CD4-positive, alpha-beta T cell treated with Interleukin-17A for 4 hours (primary cell): ENCODE measurements around the gene BEX3.
"Not testable (repeated sequence)": the region's sequence is repeated elsewhere in the genome, so short reads cannot be mapped to it uniquely, and the experiment has no call there.

ENCODE experiments used
- DNase-seq: peaks from one replicate; pipeline ENCODE4 v3.0.0-alpha.2; 2020; ENCODE audit warnings: mixed read lengths

Gene BEX3

DNA sequence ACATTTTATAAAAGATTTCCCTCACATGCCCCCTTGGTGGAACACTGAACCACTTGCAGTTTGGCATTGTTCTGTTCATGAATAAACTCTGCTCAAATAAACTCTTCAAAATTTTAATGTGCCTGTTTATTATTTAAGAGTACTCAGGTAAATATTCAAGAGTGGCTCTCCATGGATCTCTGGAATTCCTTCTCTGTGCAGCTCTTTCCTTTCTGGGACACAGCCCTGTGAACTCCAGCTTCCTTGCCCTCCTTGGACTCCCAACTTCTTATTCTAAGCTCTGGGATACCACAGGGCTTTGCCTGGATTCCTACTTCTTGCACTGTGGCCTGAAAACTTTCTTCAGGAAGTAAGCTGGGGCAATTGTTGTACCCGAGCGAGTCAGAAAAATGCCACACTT is 8.3 kb downstream of the BEX3 start:
- DNase-seq = no peak

DNA sequence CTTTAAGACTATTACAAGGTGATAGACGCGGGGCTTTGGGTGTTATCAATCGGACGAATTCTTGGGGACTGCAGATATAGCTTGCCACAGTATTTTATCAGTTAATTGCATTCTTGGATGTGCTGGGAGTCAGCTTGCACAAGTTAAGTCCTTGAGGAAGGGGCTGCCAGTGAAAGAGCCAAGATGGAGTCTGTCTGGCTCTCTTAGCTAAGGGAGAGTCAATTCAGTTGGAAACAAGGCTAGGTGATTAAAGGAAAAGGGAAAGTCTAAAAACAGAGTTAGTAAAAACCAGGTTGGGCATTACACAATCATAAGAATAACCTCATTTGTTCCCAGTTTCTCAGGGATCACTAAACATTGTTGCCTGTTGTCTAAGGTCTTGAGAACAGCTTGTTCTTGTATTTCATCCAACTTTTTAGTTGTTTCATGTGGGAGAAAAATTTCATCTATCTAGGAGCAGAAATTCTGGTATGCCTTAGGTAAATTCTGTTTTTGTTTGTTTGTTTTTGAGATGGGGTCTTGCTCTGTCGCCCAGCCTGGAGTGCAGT is 9.0 kb downstream of the BEX3 start:
- DNase-seq = not testable (repeated sequence)

DNA sequence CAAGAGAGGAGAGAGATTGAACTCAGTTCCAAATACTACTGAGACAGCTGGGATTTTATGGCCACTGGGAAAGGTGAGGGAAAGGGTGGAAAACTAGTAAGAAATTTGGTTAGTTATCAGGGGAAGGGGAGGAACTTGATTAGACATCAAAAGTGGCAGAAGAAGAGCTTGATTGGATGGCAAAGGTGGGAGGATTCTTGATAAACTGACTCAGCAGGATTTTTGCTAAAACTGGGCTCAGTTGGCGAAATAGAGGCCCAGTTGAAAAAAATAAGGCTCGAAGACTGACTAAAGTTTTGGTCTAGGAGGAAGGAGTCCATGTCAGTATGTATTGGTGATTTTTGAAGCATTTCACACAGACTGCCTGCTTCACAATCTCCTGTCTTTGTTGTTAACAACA is 10.0 kb downstream of the BEX3 start:
- no peak for DNase-seq

DNA sequence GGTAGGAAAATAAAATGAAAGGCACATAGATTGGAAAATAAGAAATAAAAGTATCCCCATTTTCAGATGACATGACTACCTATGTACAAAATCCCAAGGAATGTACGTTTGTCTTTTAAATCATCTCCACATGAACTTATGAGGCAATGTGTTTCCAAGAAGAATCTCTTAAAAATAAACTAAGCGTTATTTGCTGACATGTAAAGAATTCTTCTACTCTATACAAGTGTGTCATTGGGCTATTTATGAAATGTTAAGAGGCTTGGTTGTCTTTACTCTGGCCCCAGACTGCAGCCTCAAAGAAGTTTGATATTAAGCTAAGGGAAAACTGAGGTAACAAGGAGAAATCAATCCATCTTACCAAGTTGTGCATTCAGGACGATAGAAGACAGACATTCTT is 17.1 kb downstream of the BEX3 start:
- DNase-seq = no peak

DNA sequence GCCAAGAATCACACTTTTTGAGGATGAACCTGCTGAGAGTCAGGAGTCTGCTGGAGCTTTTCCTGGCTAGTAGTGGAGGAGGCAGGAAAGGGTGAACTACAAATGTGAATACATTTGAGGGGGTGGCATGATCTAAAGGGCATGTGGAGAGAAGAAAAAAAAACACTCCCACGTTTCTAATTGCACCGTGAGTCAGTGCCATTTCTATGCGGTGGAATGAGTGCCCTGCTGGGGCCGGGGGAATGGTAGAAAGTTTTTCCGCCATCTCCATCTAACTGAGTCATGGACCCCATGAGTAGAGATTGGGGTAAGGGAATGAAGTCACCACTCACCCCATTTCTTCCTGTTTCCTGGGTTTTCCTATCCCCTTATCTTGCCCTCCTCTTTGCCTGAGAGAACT is 19.8 kb downstream of the BEX3 start:
- DNase-seq = no peak

DNA sequence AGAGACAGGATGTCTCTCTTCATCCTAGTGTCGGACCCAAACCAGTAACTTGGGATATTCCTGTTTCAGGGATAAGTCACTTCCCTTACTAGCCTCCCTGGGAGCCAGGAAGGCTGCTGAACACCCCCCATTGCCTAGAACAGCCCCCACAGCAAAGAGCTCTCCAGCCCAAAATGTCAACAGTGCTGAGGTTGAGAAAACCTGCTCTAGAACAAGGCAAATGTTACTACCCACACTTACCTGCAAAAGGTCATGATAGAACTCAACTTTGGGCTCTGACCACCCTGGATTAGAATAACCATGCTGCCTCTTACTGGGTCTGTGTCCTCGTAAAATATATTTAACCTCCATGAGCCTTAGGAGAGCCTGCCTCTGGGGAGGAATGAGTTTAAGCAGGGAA is 20.3 kb downstream of the BEX3 start:
- no peak for DNase-seq

DNA sequence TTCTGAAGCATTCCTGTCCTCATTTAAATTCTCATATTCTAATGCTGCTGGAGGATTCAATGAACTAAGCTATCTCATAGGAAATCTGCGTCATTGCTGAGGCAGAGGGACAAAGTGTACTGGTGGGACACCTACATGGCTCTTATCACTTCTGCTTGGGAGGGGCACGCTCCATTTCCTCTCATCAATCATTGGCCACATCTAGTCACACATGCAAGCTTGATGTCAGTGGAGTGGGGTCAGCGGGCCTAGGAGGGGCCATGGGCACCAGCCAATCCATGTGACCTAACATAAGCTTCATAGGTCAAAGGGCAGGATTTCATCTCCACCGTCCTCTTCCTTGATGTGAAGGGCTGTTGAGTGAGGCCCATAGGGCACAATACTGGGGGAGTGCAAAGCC is 21.4 kb downstream of the BEX3 start:
- no peak for DNase-seq

DNA sequence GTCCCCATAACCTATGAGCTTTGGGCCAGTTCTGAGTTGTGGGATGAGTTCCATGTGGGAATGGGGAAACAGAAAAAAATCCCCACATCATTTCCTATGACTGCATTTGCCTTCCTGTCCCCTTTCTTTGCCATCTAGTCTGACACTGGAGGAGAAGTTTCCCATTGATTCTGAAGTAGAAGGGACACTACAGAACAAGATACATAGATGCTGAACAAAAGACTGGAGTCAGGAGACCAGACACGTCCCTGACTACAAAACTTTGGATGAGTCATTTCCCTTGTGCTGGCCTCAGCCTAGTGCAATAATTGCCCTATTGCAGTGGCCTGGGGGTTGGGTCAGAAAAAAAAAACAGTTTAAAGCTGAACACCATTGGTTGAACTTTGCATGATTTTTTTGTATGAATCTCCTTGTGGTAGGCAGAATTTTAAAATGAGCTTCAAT is 22.1 kb downstream of the BEX3 start:
- DNase-seq = no peak

DNA sequence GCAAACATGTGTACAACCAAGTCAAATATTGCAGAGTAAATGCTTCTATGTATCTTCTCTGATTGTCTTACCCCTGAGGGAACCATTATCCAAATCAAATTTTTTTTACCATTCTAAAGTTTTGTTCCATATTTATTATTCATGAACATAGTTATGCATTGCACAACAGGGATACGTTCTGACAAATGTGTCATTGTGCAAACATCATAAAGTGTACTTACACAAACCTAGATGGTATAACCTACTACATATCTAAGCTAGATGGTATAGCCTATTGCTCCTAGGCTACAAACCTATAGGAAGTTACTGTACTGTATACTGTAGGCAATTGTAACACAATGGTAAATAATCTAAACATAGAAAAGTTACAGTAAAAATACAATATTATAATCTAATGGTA is 23.4 kb downstream of the BEX3 start:
- no peak for DNase-seq

DNA sequence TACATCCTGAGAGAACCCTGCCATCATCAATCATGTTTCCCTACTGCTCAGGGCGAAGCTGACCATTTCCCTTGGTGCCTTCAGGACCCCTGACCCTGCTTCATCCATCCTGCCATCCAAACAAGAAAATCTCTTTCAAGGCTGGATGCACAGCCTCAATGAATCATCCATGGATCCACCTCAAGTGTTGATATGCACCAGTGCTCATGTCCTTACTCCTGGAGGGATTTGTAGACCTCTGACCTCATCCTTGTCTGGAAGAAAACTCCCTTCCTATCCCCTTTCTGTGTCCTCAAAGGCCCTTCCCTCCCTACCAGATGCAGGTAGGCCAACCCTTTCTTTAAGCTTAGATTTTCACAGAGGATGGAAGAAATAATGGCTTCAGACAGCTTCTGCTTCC is 24.6 kb downstream of the BEX3 start:
- DNase-seq = no peak

DNA sequence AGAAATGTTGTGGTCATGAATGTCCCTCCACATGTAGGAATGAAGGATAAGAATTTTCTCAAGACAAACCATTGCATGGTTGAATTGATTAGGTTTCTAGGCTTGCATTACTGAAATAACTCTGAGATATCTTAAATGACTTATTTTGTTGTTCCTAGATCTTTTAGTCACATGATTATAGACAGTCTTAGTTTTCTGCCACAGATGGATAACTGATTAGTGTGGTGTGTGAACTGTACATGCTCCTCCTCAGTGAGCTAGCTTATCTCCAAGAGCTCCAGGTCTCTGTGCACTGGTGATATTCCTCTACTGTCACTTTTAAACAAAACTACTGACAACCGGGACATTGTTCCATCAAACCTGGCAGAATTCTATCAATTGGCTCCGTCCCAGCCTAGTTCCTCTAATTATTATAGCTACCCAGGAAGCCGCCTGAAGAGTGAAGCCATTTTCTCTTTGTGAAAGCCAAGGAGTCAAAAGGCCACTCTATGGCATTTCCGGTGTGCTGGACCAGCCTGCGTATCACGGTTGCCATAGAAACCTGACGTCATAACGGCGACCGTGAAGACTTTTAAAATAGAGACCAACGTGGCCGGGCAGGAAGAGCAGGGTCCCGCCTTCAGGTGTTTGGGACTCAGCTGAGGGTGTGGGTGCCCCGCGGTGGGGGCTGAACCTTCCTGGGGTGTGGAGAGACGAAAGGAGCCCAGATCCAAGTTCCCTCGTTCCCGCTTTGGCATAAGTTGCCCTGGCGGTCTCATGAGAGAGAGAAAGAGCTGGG is 28.1 kb downstream of the BEX3 start:
- DNase-seq = peak; percentile 30

DNA sequence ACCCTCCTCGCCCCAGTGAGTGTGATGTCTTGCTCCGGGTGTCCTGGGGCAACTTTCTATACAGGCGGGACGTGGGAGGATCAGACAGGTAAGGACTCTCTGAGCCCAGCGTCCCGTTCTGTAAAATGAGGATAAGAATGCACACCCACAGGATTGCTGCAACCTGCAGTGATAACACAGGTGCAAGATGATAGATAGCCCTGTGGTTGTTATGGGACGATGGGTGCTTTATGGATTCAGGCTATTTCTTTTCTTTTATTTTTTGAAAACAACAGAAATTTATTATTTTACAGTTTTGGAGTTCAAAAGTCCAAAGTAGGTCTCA is 28.6 kb downstream of the BEX3 start:
- no peak for DNase-seq

DNA sequence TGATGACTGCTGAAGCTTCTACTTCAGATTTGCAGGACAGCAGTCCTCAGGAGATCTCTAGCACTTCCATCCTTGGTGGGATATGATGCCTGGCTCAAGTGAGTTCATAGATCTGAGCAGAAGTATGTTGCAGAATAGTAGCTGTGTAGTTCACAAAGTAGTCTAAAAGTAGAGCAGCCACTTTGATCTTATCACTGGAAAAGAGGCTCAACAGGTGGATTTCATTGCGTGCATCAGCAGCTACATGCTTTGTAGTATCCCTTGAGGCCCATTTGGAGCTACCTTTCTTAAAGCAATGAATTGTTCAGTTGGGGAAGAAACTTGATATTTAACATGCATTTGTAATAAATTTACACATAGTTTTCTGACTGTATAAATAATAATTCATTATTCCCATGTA is 29.9 kb downstream of the BEX3 start:
- DNase-seq = no peak

DNA sequence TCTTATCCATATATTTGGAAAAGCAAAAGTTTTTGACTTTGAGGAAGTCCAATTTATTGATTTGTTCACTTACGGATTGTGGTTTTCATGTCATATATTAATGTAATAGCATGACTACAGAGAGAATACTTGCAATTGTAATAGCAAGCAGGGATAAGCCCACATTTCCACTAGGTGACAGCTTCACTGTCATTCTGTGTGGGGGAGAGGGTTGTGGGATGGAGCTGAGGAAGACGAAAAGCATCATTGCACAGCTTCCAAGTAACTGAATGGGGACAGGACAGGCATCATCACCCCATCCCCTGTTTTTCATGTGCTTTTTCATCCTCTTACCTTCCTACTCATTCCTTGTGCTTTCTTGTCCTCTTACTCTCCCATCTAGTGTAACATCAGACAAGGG is 31.4 kb downstream of the BEX3 start:
- no peak for DNase-seq

DNA sequence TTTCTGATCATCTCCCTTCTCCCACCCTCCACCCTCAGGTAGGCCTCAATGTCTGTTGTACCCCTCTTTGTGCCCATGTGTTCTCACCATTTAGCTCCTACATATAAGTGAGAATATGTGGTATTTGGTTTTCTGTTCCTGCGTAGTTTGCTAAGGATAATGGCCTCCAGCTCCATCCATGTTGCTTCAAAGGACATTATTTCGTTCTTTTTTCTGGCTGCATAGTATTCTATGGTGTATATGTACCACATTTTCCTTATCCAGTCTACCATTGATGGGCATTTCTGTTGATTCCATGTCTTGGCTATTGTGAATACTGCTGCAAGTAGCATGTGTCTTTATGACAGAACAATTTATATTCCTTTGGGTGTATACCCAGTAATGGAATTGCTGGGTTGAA is 35.4 kb downstream of the BEX3 start:
- DNase-seq = not testable (repeated sequence)

DNA sequence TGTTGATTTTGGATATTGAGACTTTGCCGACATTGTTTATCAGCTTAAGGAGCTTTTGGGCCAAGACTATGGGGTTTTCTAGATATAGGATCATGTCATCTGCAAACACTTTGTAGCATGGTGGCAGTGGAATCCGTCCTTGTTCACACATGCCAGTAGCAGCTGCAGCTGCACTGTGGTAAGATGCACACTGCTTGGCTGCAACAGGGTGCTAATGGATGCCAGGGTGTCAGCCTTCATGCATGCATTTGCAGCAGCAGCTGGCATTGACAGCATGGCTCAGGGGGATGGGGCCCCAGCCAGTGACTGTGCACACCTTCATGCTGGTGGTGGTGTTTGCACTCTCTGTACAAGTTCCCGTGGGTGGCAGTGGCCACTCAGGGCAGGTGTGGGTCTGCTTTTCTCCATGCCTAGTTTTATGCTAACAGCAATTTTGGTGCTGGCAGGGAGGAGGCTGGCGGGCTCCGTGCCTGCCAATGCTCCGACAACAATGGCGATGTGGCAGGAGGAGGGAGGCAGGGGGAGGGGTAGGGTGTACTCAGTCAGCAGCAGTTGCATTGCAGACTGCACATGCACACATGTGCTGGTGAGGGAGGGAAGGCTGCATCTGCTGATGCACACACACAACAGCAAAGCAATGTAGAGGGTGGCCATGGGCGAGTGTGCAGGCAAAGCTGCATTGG is 37.5 kb downstream of the BEX3 start:
- DNase-seq = no peak

DNA sequence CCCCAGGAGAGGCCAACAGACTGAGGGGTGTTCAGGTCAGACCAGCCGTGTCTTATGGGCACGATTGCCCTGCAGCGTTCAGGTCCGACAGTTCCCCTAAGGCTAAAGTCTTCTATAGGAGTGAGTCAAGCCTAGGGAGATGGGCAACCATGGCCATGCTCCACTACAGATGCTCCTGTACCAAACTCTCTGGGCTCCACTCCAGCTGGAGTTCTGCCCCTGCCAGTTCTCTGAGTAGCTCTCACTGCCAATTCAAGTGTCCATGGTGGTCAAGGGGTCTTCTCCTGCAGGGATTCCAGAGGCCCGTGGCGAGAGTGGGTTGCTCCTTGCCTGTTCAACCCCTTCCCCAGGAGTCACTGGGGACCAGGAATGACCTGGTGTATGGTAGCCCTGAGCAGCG is 38.2 kb downstream of the BEX3 start:
- no peak for DNase-seq

DNA sequence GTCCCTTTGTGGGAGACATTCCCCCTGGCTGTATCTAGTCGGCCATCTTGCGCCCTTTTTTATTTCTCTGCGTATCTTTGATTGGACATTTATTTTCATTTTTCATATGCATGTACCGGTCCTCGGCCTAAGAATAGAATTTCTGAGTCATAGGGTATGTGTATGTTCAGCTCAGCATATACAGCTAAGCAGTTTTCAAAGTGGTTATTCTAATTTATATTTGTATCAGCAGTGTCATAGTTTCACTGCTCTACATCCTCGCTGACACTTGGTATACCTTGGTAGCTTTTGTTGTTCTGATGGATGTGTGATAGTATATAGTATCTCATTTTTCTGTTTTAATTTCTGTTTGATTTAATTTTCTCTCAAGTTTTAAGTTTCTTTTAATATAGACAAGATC is 38.7 kb downstream of the BEX3 start:
- no peak for DNase-seq

DNA sequence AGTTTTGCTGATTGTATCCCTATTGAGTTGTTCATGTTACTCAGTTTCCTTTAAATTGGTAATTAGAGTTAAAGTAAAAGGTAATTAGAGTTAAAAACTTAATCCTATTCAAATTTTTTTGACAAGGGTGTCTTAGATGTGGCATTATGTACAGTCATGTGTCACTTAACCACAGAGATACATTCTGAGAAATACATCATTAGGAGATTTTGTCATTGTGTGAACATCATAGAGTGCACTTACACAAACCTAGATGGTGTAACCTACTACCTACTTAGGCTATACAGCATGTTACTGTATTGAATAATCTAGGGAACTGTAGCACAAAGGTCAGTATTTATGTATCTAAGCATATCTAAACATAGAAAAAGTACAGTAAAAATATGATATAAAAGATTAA is 39.2 kb downstream of the BEX3 start:
- DNase-seq = no peak

DNA sequence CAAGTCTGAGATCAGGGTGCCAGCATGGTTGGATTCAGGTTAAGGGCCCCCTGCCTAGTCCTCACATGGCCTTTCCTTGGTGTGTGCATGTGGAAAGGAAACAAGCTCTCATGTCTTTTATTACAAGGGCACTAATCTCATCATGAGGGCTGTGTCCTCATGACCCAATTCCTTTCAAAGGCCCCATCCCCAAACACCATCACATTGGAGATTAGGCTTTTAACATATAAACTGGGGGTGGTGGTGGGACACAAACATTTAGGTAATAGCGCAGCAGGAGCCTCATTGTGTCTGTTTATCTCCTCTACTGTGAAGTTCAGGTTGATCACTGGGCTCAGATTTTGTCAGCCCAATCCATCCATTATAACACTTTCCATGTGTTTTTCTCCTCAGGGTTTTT is 41.0 kb downstream of the BEX3 start:
- no peak for DNase-seq

DNA sequence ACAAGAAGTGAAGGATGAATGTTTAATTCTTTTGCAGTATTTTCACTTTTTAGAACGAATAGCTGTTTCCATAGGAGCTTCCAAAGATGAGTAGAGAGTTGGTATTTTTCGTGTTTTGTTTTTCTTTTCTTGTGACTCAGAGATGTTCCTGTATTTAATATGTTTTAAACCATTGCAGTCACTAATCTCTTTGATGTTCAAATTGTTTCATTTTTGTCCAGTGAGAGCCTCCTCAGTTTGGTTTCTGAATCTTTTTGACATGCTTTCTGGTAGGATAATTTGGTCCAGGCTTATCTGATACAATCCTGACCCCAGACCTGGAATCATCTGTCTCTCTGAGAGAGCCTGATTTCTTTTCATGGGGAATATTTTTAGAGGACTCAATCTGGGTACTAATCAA is 41.6 kb downstream of the BEX3 start:
- no peak for DNase-seq

DNA sequence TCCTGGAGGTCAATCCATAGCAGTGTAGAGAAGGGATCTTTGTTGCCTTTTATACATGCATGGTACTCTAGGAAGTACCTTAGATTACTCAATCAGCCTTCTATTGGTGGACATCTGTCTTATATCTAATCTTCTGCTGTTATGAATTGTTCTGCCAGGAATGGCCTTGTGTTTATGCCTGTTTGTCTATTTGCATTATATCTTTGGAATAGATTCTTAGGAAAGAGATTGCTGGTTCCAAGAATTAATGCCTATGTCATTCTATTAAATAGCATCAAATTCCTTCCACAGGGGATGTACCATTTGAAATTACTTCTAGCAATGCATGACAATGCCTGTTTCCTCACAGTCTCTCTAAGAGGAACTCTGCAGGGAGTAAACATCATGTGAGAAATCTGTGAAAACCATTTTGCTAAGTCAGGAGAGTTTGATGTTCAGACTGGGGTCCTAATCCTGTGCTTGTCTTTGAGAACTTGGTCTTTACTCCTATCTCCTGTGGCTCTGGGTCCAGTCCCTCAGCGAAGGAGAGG is 42.5 kb downstream of the BEX3 start:
- no peak for DNase-seq

DNA sequence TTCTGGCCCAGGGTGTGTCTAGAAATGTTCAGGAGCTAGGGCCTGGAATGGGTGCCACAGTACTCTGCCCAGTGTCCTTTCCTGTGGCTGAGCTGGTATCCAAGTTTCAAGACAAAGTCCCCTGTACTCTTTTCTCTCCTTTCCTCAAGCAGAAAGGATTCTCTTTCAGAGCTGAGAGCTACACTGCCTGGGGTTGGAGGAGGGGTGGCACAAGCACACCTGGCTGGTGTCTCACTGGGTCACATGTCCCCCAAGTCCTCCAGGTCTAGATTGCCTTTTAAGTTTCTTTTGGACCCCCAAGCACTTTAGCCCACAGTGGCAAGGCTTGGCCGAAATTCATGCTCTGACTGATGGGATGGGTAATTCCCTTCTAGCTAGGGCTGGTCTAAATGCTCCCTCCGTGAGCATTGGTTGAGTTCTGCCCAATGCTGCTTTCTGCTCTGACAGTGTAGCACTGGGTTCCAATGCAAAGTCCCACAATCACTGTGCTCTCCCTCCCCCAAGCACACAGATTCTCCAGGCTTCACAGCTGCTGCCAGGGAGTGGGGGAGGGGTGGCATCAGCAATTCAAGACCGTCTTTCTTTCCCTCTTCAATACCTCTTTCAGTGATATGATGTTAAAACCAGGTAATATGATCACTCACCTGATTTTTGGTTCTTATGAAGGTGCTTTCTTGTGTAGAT is 47.8 kb downstream of the BEX3 start:
- DNase-seq = no peak
